ENCODE results near the gene INO80B.

DNA sequence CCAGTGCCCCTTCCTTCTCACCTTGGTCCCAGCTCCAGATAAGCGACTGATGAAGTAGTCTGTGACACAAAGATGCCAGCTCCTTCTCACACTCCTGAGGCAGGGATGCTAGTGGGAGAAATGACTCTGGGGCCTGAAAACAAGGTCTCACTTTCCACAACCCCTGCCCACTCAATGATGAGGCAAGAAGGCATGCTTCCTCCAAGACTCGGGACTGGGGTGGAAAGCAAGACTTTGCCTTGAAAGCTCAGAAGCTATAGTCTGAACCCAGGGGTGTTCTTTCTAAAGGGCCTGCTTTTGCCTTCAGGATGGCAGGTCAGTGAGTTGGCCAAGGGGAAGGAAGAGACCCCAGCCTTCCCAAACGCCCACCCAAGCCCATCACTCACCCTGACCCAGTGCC, 26.5 kb downstream of the INO80B start:
- TF ChIP-seq GABPB1 (CRISPR knock-in tag; IDR thresholded peaks at IDR 0.05) = no peak
- TF ChIP-seq, protein P1, sequence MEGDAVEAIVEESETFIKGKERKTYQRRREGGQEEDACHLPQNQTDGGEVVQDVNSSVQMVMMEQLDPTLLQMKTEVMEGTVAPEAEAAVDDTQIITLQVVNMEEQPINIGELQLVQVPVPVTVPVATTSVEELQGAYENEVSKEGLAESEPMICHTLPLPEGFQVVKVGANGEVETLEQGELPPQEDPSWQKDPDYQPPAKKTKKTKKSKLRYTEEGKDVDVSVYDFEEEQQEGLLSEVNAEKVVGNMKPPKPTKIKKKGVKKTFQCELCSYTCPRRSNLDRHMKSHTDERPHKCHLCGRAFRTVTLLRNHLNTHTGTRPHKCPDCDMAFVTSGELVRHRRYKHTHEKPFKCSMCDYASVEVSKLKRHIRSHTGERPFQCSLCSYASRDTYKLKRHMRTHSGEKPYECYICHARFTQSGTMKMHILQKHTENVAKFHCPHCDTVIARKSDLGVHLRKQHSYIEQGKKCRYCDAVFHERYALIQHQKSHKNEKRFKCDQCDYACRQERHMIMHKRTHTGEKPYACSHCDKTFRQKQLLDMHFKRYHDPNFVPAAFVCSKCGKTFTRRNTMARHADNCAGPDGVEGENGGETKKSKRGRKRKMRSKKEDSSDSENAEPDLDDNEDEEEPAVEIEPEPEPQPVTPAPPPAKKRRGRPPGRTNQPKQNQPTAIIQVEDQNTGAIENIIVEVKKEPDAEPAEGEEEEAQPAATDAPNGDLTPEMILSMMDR (IDR thresholded peaks at IDR 0.05 in 2 of 3, conservative IDR thresholded peaks at IDR 0.05 in 1 of 3; ENCODE audit: insufficient read depth in 2 of 3, low read depth in 1 of 3, low read length in 3 of 3) = no peak
- TF ChIP-seq EZH2 (IDR thresholded peaks at IDR 0.05; ENCODE audit: borderline replicate concordance, low read depth, low read length) = no peak
- TF ChIP-seq TARDBP (IDR thresholded peaks at IDR 0.05) = no peak
- no peak for TF ChIP-seq ZNF354B (CRISPR knock-in tag; IDR thresholded peaks at IDR 0.05)
- TF ChIP-seq ZNF263 (CRISPR knock-in tag; IDR thresholded peaks at IDR 0.05; ENCODE audit: borderline replicate concordance) = no peak
- TF ChIP-seq TFAM (CRISPR knock-in tag; conservative IDR thresholded peaks at IDR 0.05) = no peak
- TF ChIP-seq SOX6 (IDR thresholded peaks at IDR 0.05) = no peak
- no peak for TF ChIP-seq FOXK2 (conservative IDR thresholded peaks at IDR 0.05 in 1 of 2, IDR thresholded peaks at IDR 0.05 in 1 of 2; ENCODE audit: low read depth in 2 of 2)

Measured in K562 (cell line).